GM12872 (cell line): ENCODE results near the gene MRPL52.
A peak's percentile ranks its signal among the peaks of the same experiment; 100 is the strongest.

Source experiments
- TF ChIP-seq, protein P1 (sequence below): IDR thresholded peaks from 3 replicates; pipeline ENCODE4 v1.5.1; 2011; ENCODE audit warnings: low read depth, mild to moderate bottlenecking, low read length, moderate library complexity; ENCODE audit not compliant: insufficient read depth

MRPL52 gene

DNA sequence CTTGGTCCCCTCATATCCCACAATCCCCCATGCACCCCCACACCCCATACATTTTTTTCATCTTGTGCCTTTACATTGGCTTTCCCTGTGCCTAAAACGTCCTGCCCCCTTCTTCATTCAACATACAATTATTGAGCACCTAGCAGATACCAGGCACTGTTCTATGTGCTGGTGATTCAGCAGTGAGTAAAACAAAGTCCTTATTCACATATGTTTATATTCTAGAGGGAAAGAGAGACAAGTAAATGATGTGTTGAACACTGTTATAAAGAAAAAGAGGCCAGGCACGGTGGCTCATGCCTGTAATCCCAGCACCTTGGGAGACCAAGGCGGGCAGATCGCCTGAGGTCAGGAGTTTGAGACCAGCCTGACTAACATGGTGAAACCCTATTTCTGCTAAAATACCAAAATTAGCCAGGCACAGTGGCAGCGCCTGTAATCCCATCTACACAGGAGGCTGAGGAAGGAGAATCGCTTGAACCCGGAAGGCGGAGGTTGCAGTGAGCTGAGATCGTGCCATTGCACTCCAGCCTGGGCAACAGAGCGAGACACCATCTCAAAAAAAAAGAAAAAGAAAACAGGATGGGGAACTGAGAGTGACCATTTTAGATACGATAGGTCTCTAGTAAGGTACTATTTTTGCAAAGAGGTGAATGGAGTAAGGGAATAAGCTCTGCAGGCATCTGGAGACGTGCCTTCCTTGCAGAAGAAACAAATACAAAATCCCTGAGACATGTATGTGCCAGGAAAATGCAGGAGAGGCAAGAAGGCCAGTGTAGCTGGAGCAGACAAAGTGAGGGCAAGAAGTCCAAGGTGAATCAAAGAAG is 26.6 kb upstream of the MRPL52 start:
- TF ChIP-seq, protein P1, sequence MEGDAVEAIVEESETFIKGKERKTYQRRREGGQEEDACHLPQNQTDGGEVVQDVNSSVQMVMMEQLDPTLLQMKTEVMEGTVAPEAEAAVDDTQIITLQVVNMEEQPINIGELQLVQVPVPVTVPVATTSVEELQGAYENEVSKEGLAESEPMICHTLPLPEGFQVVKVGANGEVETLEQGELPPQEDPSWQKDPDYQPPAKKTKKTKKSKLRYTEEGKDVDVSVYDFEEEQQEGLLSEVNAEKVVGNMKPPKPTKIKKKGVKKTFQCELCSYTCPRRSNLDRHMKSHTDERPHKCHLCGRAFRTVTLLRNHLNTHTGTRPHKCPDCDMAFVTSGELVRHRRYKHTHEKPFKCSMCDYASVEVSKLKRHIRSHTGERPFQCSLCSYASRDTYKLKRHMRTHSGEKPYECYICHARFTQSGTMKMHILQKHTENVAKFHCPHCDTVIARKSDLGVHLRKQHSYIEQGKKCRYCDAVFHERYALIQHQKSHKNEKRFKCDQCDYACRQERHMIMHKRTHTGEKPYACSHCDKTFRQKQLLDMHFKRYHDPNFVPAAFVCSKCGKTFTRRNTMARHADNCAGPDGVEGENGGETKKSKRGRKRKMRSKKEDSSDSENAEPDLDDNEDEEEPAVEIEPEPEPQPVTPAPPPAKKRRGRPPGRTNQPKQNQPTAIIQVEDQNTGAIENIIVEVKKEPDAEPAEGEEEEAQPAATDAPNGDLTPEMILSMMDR, result no peak

GRCh38 chr14:22803687-22803974 is 26.1 kb upstream of the MRPL52 start:
- TF ChIP-seq, protein P1, result no peak

GRCh38 chr14:22807432-22808087 is 22.1 kb upstream of the MRPL52 start:
- TF ChIP-seq, protein P1, result no peak

- TF ChIP-seq, protein P1, result no peak
Observed at GRCh38 chr14:22808388-22809209, 21.1 kb upstream of the MRPL52 start.

GRCh38 chr14:22811722-22812121 is 18.0 kb upstream of the MRPL52 start:
- TF ChIP-seq, protein P1, result no peak

DNA sequence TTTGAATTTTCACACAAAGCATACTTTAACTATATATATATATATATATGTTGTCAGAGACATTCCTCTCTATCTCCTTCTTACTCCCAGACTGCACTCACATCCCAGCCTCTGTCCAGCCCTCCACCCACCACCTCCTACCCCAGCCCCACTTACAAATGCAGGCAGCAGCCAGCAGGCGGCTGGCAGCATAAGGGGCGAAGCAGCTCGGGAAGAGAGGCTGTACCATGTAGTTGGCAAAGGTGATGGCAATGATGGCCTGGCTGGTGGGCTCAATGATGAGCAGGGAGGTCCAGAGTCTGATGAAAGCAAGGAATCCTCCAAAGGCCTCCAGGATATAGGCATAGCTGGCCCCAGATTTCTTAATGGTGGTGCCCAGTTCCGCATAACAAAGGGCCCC is 16.9 kb upstream of the MRPL52 start:
- TF ChIP-seq, protein P1, result peak; percentile 36; the same call in 1 of the 3 replicates

DNA sequence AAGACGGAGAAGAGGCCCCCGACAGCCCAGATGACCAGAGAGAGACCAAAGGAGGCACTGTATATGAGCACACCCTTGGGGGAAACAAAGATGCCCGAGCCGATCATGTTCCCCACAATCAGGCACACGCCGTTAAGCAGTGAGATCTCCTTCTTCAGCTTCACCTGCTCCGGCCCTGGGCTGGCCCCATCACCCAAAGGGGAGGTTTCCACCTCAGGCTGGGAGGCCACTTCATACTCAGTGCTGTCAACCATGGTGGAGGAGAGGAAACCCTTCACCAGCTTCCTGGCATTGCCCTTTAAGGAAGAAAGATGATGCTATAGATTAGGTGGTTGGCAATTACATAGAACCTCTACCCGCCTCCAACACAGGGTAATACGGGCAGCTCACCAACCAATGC is 16.5 kb upstream of the MRPL52 start:
- TF ChIP-seq, protein P1, result no peak
